Kidney (tissue), 14 donors: ENCODE data around the gene BIK. TPM values are rescaled to one million over a fixed set of nuclear protein-coding genes. Genes with fewer than 3 reads are reported as not detected.

ENCODE experiments used
- DNase-seq, 5 donors: peaks; one replicate each; pipeline ENCODE4 v3.0.0-alpha.2; 2013 to 2020
- FAIRE-seq: peaks from 2 replicates; lab custom pipeline; 2012; peaks lifted over from hg19 to GRCh38; lab: Jason Lieb, UNC
- H3K27ac ChIP-seq, 2 donors: one replicate each; pipeline ENCODE4 v1.7.0; 2013; ENCODE audit warnings: low read depth in 2 of 2, low read length in 2 of 2, inconsistent platforms in 1 of 2
- H3K27me3 ChIP-seq: one replicate; pipeline ENCODE4 v1.7.1; 2013; ENCODE audit warnings: low read length, inconsistent platforms; ENCODE audit not compliant: control insufficient read depth, insufficient read depth
- H3K36me3 ChIP-seq, 3 donors: one replicate each; pipeline versions ENCODE4 v1.7.0 to v1.7.1; 2013; ENCODE audit warnings: low read length in 3 of 3, control low read depth in 1 of 3, inconsistent platforms in 1 of 3; ENCODE audit not compliant: insufficient read depth in 3 of 3, control insufficient read depth in 2 of 3
- H3K4me1 ChIP-seq, 3 donors: one replicate each; pipeline versions ENCODE4 v1.7.0 to v1.7.1; 2013; ENCODE audit warnings: low read length in 3 of 3, inconsistent platforms in 1 of 3, low read depth in 1 of 3; ENCODE audit not compliant: control insufficient read depth in 2 of 3, insufficient read depth in 2 of 3
- H3K4me3 ChIP-seq, 3 donors: one replicate each; pipeline versions ENCODE4 v1.7.0 to v1.8.1; 2013; ENCODE audit warnings: low read length in 3 of 3, control low read depth in 1 of 3, inconsistent platforms in 1 of 3
- H3K9ac ChIP-seq, 3 donors: one replicate each; pipeline versions ENCODE4 v1.7.0 to v1.7.1; 2013; ENCODE audit warnings: low read length in 3 of 3, control low read depth in 1 of 3, inconsistent platforms in 1 of 3
- H3K9me3 ChIP-seq, 3 donors: one replicate each; pipeline versions ENCODE4 v1.7.0 to v1.7.1; 2013; ENCODE audit warnings: low read length in 3 of 3, control low read depth in 1 of 3, inconsistent platforms in 1 of 3; ENCODE audit not compliant: control insufficient read depth in 2 of 3, insufficient read depth in 1 of 3
- intact Hi-C: fragments of 100-400 bp; cut with DNase I; formaldehyde crosslinking; loops from one replicate; pipeline ENCODE4 v1.11.1; 2022
- polyA plus RNA-seq: library from polyadenylated mRNA; stranded (reverse); fragments of 350-450 nt; fragmentation: Illumina TruSeq; extraction: RNeasy Lipid Tissue Mini Kit (QIAGEN cat#74804); gene quantifications from one replicate; pipeline ENCODE4 v1.2.3, GENCODE V29; 2014; ENCODE audit warnings: low read depth, low replicate concordance; ENCODE audit not compliant: insufficient read depth
- total RNA-seq: library from RNA; stranded (reverse); fragmentation: NEBNext Ultra II Directional; extraction: Animal tissue kit (Norgen Biotek cat#: 25700); gene quantifications from one replicate; pipeline ENCODE4 v1.2.1, GENCODE V29; 2021
- TF ChIP-seq, protein P1 (sequence below): IDR thresholded peaks from 3 replicates; pipeline ENCODE4 v1.5.1; 2012; ENCODE audit warnings: mild to moderate bottlenecking, moderate library complexity, borderline replicate concordance; ENCODE audit not compliant: insufficient read depth; ENCODE audit errors: extremely low read depth
- donor health status: control.
- donor health status: control.
- donor health status: control.
- donor health status: control.
- donor health status: control.
- donor health status: DM: yes; HTN: yes; CAD: no.
- donor health status: Normal renal cell carcinoma (clear cell type).

BIK gene
- total and polyA plus RNA-seq, 2 donors from 2014 or later, result 4.7 to 4.8 TPM

DNA sequence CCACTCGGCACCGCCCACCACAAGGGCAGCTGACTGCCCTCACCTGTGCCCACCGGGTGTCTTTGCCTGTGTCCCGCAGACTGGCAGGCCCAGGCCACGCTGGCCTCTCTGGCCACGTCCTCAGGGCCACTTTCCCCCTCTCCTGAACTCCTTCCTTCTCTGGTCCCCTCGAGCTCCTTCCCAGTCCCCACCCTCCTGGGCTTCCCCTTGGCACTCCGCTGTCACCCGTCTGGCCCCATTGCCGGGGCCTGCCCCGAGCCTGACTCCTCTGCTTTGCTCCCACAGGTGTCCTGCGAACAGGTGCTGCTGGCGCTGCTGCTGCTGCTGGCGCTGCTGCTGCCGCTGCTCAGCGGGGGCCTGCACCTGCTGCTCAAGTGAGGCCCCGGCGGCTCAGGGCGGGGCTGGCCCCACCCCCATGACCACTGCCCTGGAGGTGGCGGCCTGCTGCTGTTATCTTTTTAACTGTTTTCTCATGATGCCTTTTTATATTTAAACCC lies 18.4 kb downstream of the BIK start:
- Histone ChIP-seq H3K9ac (no peak overlapping the region), H3K36me3 (peaks cover 0 to 8% (median 0%) of the 10 kb centered on the region in 3 donors), H3K27me3 (no peaks in the 10 kb centered on the region), H3K27ac (no peak overlapping the region), H3K4me1 (peaks cover 0 to 6% (median 6%) of the 10 kb centered on the region in 3 donors), H3K9me3 (no peaks in the 10 kb centered on the region), H3K4me3 (no peak overlapping the region)
- intact Hi-C loops, result no loop called here
- DNase-seq (no peak), FAIRE-seq (no peak)
- TF ChIP-seq, protein P1, sequence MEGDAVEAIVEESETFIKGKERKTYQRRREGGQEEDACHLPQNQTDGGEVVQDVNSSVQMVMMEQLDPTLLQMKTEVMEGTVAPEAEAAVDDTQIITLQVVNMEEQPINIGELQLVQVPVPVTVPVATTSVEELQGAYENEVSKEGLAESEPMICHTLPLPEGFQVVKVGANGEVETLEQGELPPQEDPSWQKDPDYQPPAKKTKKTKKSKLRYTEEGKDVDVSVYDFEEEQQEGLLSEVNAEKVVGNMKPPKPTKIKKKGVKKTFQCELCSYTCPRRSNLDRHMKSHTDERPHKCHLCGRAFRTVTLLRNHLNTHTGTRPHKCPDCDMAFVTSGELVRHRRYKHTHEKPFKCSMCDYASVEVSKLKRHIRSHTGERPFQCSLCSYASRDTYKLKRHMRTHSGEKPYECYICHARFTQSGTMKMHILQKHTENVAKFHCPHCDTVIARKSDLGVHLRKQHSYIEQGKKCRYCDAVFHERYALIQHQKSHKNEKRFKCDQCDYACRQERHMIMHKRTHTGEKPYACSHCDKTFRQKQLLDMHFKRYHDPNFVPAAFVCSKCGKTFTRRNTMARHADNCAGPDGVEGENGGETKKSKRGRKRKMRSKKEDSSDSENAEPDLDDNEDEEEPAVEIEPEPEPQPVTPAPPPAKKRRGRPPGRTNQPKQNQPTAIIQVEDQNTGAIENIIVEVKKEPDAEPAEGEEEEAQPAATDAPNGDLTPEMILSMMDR, result no peak

DNA sequence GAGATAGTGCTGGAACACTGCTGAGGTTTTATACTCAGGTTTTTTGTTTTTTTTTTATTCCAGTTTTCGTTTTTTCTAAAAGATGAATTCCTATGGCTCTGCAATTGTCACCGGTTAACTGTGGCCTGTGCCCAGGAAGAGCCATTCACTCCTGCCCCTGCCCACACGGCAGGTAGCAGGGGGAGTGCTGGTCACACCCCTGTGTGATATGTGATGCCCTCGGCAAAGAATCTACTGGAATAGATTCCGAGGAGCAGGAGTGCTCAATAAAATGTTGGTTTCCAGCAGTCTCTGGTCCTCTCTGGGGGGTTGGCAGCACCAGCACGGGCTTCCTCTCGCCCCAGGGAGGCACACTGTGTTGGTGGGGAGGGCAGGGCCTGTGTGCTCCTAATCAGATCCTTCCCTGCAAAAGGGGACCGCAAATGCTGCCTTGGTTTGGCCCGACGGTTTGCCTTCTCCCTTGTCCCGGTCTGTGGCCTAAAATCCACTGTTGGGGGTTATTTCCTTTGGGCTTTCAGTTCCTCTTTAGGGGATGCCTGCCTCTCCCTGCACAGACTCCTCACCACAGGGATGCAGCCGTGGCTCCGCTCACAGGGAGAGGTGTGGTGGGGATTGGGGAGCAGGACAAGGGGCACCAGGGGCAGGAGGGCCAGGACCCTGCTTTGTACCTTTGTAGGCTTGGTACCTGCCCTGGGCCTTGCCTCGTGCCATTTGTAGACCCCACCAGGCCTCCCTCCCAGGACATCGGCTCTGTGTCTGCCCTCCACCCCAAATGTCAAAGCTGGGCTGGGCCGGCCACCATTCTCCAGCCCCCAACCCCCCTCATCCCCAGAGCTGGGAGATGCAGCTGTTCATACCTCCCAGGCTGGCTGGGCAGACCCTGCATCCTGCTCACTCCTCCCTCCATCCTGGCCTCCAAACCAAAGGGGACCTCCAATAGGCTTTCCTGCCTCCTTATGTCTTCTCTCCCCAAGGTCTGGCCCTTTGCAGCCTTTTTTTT lies 19.2 kb downstream of the BIK start:
- Histone ChIP-seq H3K4me1 (peaks cover 0 to 6% (median 6%) of the 10 kb centered on the region in 3 donors), H3K4me3 (no peak overlapping the region), H3K9me3 (no peaks in the 10 kb centered on the region), H3K27me3 (no peaks in the 10 kb centered on the region), H3K9ac (no peak overlapping the region), H3K27ac (no peak overlapping the region), H3K36me3 (peaks cover 0 to 16% (median 2%) of the 10 kb centered on the region in 3 donors)
- FAIRE-seq (no peak), DNase-seq (no peak)
- intact Hi-C loops, result no loop called here
- TF ChIP-seq, protein P1, result no peak

DNA sequence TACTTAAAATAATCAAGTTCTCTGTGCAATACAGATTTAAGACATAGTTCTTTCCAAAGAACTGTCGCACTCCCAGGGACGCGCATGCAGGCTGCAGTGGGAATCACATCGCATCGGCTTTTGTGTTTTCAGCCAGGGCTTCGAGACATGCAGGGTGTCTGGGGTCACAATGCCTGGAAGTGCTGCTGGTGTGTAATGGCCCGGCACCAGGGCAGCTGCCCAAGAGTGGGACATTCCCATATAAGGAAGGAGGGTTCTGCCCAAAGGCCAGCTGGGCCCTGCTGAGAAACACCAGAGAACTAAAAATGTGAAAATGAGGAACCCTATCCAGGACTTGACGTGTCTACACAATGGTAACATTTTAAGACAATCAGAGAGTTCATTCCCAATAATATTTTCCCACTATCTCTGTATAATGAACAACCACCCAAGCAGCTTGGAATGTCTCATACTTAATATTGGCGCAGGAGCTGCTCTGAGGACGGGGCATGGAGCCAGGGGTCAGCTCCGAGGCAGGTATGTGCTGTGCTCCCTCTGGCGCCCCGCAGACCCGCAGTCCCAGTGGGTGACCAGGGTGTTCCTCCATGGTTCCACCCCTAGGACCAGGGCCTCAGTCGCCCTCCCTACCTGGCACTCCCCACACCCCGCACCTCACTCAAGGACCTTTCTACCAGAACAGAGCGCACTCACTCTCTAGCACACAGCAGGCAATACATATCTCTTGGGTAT lies 21.4 kb downstream of the BIK start:
- no peak for DNase-seq
- TF ChIP-seq, protein P1, result no peak
- H3K27ac ChIP-seq, result no peak overlapping the region
- H3K36me3 ChIP-seq, result peaks cover 0 to 29% (median 11%) of the 10 kb centered on the region in 3 donors
- no peaks in the 10 kb centered on the region for H3K9me3 ChIP-seq
- H3K4me1 ChIP-seq, result peaks cover 0 to 6% (median 4%) of the 10 kb centered on the region in 3 donors
- intact Hi-C loops, result no loop called here
- no peak overlapping the region for H3K4me3 ChIP-seq
- FAIRE-seq, result no peak
- H3K9ac ChIP-seq, result no peak overlapping the region
- no peaks in the 10 kb centered on the region for H3K27me3 ChIP-seq
